H9 (cell line): ENCODE measurements around the gene PMEPA1. TPM values are rescaled to one million over a fixed set of nuclear protein-coding genes. Genes with fewer than 3 reads are reported as not detected.
A peak's percentile ranks its signal among the peaks of the same experiment; 100 is the strongest.

Experiments used
- DNase-seq: peaks from one replicate; pipeline ENCODE4 v3.0.0-alpha.2; 2017
- H2AFZ ChIP-seq: one replicate; pipeline ENCODE4 v1.6.1; 2013; ENCODE audit warnings: mild to moderate bottlenecking, low read length, control low read depth, moderate library complexity
- H2AK5ac ChIP-seq: 2 replicates; pipeline ENCODE4 v1.6.1; 2013; ENCODE audit warnings: low read length, control low read depth, mixed read lengths; ENCODE audit not compliant: insufficient read length
- H2BK120ac ChIP-seq: one replicate; pipeline ENCODE4 v1.6.1; 2013; ENCODE audit warnings: low read depth, mild to moderate bottlenecking, low read length, control low read depth, inconsistent platforms; ENCODE audit not compliant: poor library complexity, severe bottlenecking
- H2BK12ac ChIP-seq: 2 replicates; pipeline ENCODE4 v1.6.1; 2013; ENCODE audit warnings: low read length, control low read depth, mixed read lengths, low read depth; ENCODE audit not compliant: insufficient read length
- H2BK15ac ChIP-seq: 2 replicates; pipeline ENCODE4 v1.6.1; 2013; ENCODE audit warnings: low read depth, low read length, control low read depth
- H2BK20ac ChIP-seq: one replicate; pipeline ENCODE4 v1.6.1; 2013; ENCODE audit warnings: low read depth, mild to moderate bottlenecking, low read length, control low read depth, inconsistent platforms; ENCODE audit not compliant: poor library complexity, severe bottlenecking
- H2BK5ac ChIP-seq: 2 replicates; pipeline ENCODE4 v1.6.1; 2013; ENCODE audit warnings: low read length, control low read depth, mixed read lengths; ENCODE audit not compliant: insufficient read length
- H3K14ac ChIP-seq: 2 replicates; pipeline ENCODE4 v1.6.1; 2013; ENCODE audit warnings: low read length, control low read depth; ENCODE audit not compliant: insufficient read depth
- H3K18ac ChIP-seq: 2 replicates; pipeline ENCODE4 v1.6.1; 2013; ENCODE audit warnings: low read depth, mild to moderate bottlenecking, mixed read lengths, low read length, control low read depth; ENCODE audit not compliant: insufficient read length
- H3K23ac ChIP-seq: 2 replicates; pipeline ENCODE4 v1.6.1; 2013; ENCODE audit warnings: low read length, control low read depth, mixed read lengths, low read depth; ENCODE audit not compliant: insufficient read length
- H3K23me2 ChIP-seq: 2 replicates; pipeline ENCODE4 v1.6.1; 2013; ENCODE audit warnings: low read depth, mild to moderate bottlenecking, mixed read lengths, low read length, control low read depth; ENCODE audit not compliant: insufficient read length, poor library complexity, severe bottlenecking
- H3K27ac ChIP-seq: 2 replicates; pipeline ENCODE4 v1.5.1; 2013; ENCODE audit warnings: low read length, control low read depth, mixed read lengths, low read depth; ENCODE audit not compliant: insufficient read length
- H3K27me3 ChIP-seq: 2 replicates; pipeline ENCODE4 v1.6.1; 2013; ENCODE audit warnings: low read length, control low read depth, inconsistent platforms; ENCODE audit not compliant: insufficient read depth
- H3K4ac ChIP-seq: 2 replicates; pipeline ENCODE4 v1.6.1; 2013; ENCODE audit warnings: low read depth, mild to moderate bottlenecking, control low read depth, inconsistent platforms, low read length, moderate library complexity
- H3K4me1 ChIP-seq: 2 replicates; pipeline ENCODE4 v1.6.1; 2013; ENCODE audit warnings: low read length, control low read depth, inconsistent platforms; ENCODE audit not compliant: insufficient read depth
- H3K4me2 ChIP-seq: 2 replicates; pipeline ENCODE4 v1.6.1; 2013; ENCODE audit warnings: low read length, control low read depth, mixed read lengths; ENCODE audit not compliant: insufficient read length, insufficient read depth
- H3K56ac ChIP-seq: 2 replicates; pipeline ENCODE4 v1.6.1; 2013; ENCODE audit warnings: low read depth, mild to moderate bottlenecking, mixed read lengths, low read length, control low read depth; ENCODE audit not compliant: insufficient read length
- H3K79me1 ChIP-seq: 2 replicates; pipeline ENCODE4 v1.6.1; 2013; ENCODE audit warnings: low read depth, mild to moderate bottlenecking, moderate library complexity, low read length, control low read depth, inconsistent platforms; ENCODE audit not compliant: insufficient read depth, poor library complexity, severe bottlenecking
- H3K79me2 ChIP-seq: 2 replicates; pipeline ENCODE4 v1.6.1; 2013; ENCODE audit warnings: low read length, control low read depth, inconsistent platforms; ENCODE audit not compliant: insufficient read depth
- H3K9ac ChIP-seq: 2 replicates; pipeline ENCODE4 v1.6.1; 2013; ENCODE audit warnings: low read length, control low read depth, mixed read lengths; ENCODE audit not compliant: insufficient read length; ENCODE audit errors: extremely low read depth
- H3K9me3 ChIP-seq: one replicate; pipeline ENCODE4 v1.6.1; 2013; ENCODE audit warnings: low read depth, low read length, inconsistent platforms; ENCODE audit not compliant: control insufficient read depth
- H3T11ph ChIP-seq: one replicate; pipeline ENCODE4 v1.6.1; 2013; ENCODE audit warnings: mild to moderate bottlenecking, low read length, control low read depth, inconsistent platforms
- H4K20me1 ChIP-seq: one replicate; pipeline ENCODE4 v1.6.1; 2013; ENCODE audit not compliant: control insufficient read depth, insufficient read length, insufficient read depth
- H4K5ac ChIP-seq: 2 replicates; pipeline ENCODE4 v1.6.1; 2013; ENCODE audit warnings: low read depth, mild to moderate bottlenecking, mixed read lengths, low read length, control low read depth; ENCODE audit not compliant: insufficient read length
- H4K8ac ChIP-seq: replicated peaks from 2 replicates; pipeline ENCODE4 v1.6.1; 2013; ENCODE audit warnings: low read length, control low read depth, mixed read lengths, low read depth; ENCODE audit not compliant: insufficient read length
- H4K91ac ChIP-seq: 2 replicates; pipeline ENCODE4 v1.6.1; 2013; ENCODE audit warnings: low read depth, mild to moderate bottlenecking, moderate library complexity, mixed read lengths, low read length, control low read depth; ENCODE audit not compliant: insufficient read length
- H3K27ac Mint-ChIP-seq, 3 experiments: 2 replicates in 2 of 3; 3 replicates in 1 of 3; pipeline ENCODE4 v1.8.0; 2020 to 2021; ENCODE audit warnings: mixed read lengths in 3 of 3, mild to moderate bottlenecking in 1 of 3, moderate library complexity in 1 of 3
- H3K27me3 Mint-ChIP-seq: 2 replicates; pipeline ENCODE4 v1.8.0; 2021; ENCODE audit warnings: low read depth, mild to moderate bottlenecking, moderate library complexity, mixed read lengths
- H3K36me3 Mint-ChIP-seq, 3 experiments: 2 replicates in 2 of 3; 3 replicates in 1 of 3; pipeline ENCODE4 v1.8.0; 2020 to 2021; ENCODE audit warnings: low read depth in 3 of 3, mixed read lengths in 3 of 3; ENCODE audit not compliant: insufficient read depth in 1 of 3
- H3K4me1 Mint-ChIP-seq, 2 experiments: 2 replicates each; pipeline ENCODE4 v1.8.0; 2020; ENCODE audit warnings: mixed read lengths in 2 of 2
- H3K4me3 Mint-ChIP-seq, 2 experiments: 2 replicates in 1 of 2; 3 replicates in 1 of 2; pipeline ENCODE4 v1.8.0; 2020 to 2021; ENCODE audit warnings: mild to moderate bottlenecking in 2 of 2, mixed read lengths in 2 of 2, moderate library complexity in 1 of 2
- H3K9me3 Mint-ChIP-seq, 2 experiments: 2 replicates in 1 of 2; 3 replicates in 1 of 2; pipeline ENCODE4 v1.8.0; 2020; ENCODE audit warnings: mild to moderate bottlenecking in 2 of 2, mixed read lengths in 2 of 2, moderate library complexity in 1 of 2
- WGBS: extraction: QIAGEN DNeasy Blood & Tissue Kit; methylation state at CpG from one replicate; pipeline ENCODE4 v1.1.7; 2013; ENCODE audit warnings: missing lambda C conversion rate, low lambda C conversion rate, mixed read lengths; ENCODE audit not compliant: insufficient read length; ENCODE audit errors: extremely low coverage; 5-methylcytosine and 5-hydroxymethylcytosine counted together
- total RNA-seq: library from RNA; stranded (reverse); gene quantifications from 2 replicates; pipeline ENCODE4 v1.2.1, GENCODE V29; 2021
- TF ChIP-seq, protein P1 (sequence below): fragments of 200-600 bp; sonication (generic); conservative IDR thresholded peaks from 3 replicates; pipeline ENCODE4 v1.8.0; 2021; ENCODE audit warnings: antibody characterized with exemption, mild to moderate bottlenecking

The PMEPA1 gene
- total RNA-seq, 1 experiment from 2014 or later: 34.6 TPM

DNA sequence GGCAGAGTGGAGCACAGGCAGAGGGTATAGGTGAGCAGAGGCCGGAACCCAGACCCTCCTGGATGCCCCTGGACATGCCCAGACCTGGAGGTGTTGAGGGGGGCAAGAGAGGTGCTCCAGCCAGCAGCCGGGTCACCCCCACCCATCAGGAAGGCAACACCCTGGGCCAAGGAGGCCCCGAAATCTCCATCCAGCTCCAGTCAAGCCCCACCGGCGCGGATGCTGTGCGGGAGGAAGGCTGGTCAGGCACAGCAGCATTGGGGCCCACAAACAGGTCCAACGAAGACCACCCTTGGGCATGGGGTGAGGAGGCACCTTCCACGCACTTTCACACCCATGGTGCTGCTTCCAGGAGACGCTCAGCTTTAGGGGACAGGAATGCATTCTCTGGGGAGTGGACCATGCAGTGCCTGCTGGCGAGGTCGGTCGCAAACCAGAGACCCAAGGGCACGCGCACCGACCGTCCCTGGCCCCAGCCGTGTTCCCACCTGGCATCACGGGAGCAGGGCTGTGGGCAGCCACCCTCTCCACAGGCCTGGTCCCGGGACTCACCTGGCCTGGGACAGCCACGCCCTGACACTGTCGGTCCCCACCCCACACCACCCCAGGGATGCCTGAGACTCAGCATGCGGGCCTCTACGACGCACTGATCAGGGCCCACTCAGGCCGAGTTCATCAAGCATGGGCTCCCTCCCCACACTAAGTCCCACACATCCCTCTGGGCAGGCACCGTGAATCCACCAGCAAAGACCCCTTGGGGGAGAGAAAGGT lies 45.9 kb downstream of the PMEPA1 start:
- TF ChIP-seq, protein P1, sequence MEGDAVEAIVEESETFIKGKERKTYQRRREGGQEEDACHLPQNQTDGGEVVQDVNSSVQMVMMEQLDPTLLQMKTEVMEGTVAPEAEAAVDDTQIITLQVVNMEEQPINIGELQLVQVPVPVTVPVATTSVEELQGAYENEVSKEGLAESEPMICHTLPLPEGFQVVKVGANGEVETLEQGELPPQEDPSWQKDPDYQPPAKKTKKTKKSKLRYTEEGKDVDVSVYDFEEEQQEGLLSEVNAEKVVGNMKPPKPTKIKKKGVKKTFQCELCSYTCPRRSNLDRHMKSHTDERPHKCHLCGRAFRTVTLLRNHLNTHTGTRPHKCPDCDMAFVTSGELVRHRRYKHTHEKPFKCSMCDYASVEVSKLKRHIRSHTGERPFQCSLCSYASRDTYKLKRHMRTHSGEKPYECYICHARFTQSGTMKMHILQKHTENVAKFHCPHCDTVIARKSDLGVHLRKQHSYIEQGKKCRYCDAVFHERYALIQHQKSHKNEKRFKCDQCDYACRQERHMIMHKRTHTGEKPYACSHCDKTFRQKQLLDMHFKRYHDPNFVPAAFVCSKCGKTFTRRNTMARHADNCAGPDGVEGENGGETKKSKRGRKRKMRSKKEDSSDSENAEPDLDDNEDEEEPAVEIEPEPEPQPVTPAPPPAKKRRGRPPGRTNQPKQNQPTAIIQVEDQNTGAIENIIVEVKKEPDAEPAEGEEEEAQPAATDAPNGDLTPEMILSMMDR: no peak
- Mint-ChIP-seq H3K4me1 (peaks cover 46 to 53% of the 10 kb centered on the region in 2 experiments), H3K9me3 (no peaks in the 10 kb centered on the region), H3K36me3 (peaks cover 3 to 14% (median 6%) of the 10 kb centered on the region in 3 experiments; a peak in 5 of 7 replicates), H3K4me3 (no peak overlapping the region), H3K27me3 (no peaks in the 10 kb centered on the region), H3K27ac (peak overlapping the region in 1 of 3 experiments; percentile 90; a peak in 2 of 7 replicates)
- no peak overlapping the region for H2BK15ac ChIP-seq
- H2BK5ac ChIP-seq: no peak overlapping the region
- no peak overlapping the region for H3K14ac ChIP-seq
- DNase-seq: no peak
- H2AFZ ChIP-seq: no peak overlapping the region
- H4K20me1 ChIP-seq: no peaks in the 10 kb centered on the region
- H3K18ac ChIP-seq: no peak overlapping the region
- no peak overlapping the region for H4K91ac ChIP-seq
- H3K4me2 ChIP-seq: no peak overlapping the region
- no CpG with 5 or more reads among the region's 27 CpGs for WGBS
- H4K8ac ChIP-seq: no peak overlapping the region
- no peak overlapping the region for H3K4ac ChIP-seq
- H3K4me1 ChIP-seq: no peaks in the 10 kb centered on the region; the same call in 1 of the 2 replicates
- H3K23ac ChIP-seq: no peak overlapping the region
- H3K79me2 ChIP-seq: peaks cover 14% of the 10 kb centered on the region; the same call in 1 of the 2 replicates
- no peak overlapping the region for H2BK12ac ChIP-seq
- H3T11ph ChIP-seq: no peak overlapping the region
- no peak overlapping the region for H2BK120ac ChIP-seq
- no peak overlapping the region for H3K9ac ChIP-seq
- no peak overlapping the region for H3K56ac ChIP-seq
- H2BK20ac ChIP-seq: no peak overlapping the region
- no peak overlapping the region for H4K5ac ChIP-seq
- H3K79me1 ChIP-seq: no peaks in the 10 kb centered on the region
- H3K23me2 ChIP-seq: no peaks in the 10 kb centered on the region
- H3K27me3 ChIP-seq: no peaks in the 10 kb centered on the region
- H3K27ac ChIP-seq: no peak overlapping the region
- no peak overlapping the region for H2AK5ac ChIP-seq
- H3K9me3 ChIP-seq: no peaks in the 10 kb centered on the region
